GM18526 (cell line): ENCODE results near the gene LCLAT1.

Experiments
- POLR2A ChIP-seq: IDR thresholded peaks from 3 replicates; pipeline ENCODE4 v1.6.1; 2011; ENCODE audit not compliant: insufficient read length; ENCODE audit errors: extremely low read depth

LCLAT1 gene

GRCh38 chr2:30621836-30622235, 174.8 kb downstream of the LCLAT1 start:
- TF ChIP-seq POLR2A = no peak

DNA sequence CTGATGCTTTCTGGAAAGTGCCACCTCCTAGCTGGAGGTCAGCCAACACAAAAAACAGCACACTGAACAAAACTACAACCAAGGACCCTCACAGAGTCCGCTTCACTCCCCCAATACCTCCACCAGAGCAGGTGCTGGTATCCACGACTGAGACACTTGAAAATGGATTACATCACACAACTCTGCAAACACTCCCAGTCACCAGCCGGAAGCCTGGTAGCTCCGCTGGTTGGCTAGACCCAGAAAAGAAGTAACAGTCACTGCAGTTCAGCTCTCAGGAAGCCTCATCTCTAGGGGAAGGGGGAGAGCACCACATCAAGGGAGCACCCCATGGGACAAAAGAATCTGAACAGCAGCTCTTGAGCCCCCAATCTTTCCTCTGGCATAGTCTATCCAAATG, 175.4 kb downstream of the LCLAT1 start:
- no peak for TF ChIP-seq POLR2A

- TF ChIP-seq POLR2A = no peak
Measured at GRCh38 chr2:30625276-30625675, 178.2 kb downstream of the LCLAT1 start.

DNA sequence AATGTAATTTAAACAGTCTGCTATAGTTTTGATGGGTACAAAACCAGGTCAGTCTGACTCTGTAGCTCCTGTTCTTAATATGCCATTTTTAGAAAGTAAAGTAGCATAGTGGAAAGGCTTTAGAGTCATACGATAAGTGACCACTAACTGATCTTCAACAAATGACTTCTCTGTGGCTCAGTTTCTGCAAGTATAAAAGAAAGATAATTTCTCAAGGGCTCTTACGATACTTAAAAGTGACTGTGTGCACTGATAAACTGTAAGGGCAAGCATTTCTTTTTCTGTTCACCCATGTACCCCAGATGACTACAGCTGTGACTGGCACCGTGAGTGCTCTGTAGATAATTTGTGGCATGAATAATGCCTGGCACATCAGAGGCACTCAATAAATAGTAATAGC, 178.7 kb downstream of the LCLAT1 start:
- no peak for TF ChIP-seq POLR2A

DNA sequence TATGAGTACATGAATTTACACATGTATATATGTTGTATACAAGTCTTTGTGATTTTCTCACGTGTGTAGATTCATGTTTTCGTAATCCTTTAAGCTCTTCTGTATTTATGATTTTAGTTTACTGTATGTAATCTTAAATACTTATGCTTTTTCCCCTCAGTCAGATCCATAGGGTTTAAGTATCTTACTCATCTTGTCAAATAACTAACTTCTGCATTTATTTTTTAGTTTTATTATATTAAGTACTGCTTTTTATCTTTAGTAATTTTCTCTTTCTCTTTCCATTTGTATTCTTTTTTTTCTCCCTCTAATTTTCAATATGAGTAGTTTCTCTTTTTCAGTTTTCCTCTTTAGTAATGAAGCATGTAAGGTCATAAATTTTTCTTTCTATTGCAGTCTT, 179.4 kb downstream of the LCLAT1 start:
- no peak for TF ChIP-seq POLR2A

DNA sequence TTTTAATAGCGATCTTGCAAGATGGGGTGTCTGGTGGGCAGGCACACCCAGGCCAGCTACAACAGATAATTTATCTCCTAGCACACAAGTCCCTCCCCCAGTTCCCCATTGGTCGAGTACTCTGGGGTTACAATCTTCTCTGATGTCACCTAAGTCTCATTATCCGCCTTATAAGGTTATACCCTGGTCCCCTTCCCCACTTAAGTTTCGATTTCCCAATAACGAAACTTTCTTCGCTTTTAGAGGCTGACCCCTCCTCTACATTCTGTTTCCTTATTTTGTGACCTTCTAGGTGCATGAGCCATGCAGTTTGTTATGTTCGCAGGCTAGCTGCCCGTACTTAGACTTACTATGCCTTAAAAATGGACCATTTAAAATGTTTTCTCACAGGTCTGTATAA, 180.1 kb downstream of the LCLAT1 start:
- TF ChIP-seq POLR2A = no peak

DNA sequence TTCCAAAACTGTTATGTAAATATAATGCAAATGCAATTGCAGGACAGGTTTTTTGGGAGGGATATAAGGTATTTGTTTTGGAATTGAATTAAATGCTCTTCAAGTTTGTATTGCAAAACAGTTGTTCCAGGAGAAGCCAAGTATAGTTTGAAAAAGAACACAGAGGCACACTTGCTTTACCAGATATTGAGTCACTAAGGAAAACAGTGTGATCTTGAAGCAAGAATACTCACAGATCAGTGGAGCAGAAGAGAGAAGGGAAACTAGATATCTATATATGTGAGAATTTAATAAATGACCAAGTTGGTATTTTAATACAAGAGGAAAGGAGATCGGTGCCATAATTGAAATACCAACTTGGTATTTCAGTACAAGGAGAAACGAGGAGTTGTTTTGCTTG, 181.3 kb downstream of the LCLAT1 start:
- no peak for TF ChIP-seq POLR2A

GRCh38 chr2:30629866-30630265, 182.8 kb downstream of the LCLAT1 start:
- no peak for TF ChIP-seq POLR2A

DNA sequence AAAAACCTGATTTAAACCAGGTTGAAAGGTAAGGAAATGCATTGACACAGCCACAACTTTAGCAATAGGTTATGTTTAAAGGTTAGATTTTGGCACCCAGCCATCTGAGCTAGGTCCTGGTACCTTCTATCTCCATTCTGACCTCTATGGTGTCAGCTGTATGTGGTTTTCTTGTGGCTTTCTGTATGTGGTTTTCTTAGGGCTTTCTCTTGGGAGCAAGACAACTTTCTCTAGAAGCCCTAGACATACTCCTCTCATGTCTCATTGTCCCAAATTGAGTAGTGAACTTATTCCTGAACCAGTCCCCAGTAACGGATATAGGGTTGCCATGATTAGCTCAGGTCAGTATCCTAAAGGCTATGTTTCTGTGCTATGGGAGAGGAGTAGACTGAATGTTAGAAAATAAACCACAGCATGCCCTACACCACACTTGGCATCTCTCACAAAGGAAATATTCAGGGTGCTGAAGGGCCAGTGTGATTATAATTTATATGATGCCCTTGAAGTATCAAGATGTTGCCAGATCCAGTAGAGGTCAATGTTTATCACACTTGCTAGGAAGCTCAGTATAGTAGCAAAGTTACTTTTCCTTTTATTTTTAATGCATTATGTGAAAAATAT, 184.1 kb downstream of the LCLAT1 start:
- no peak for TF ChIP-seq POLR2A

- TF ChIP-seq POLR2A = no peak
Measured at GRCh38 chr2:30633039-30633438, 186.0 kb downstream of the LCLAT1 start.

GRCh38 chr2:30636311-30636710, 189.3 kb downstream of the LCLAT1 start:
- no peak for TF ChIP-seq POLR2A

DNA sequence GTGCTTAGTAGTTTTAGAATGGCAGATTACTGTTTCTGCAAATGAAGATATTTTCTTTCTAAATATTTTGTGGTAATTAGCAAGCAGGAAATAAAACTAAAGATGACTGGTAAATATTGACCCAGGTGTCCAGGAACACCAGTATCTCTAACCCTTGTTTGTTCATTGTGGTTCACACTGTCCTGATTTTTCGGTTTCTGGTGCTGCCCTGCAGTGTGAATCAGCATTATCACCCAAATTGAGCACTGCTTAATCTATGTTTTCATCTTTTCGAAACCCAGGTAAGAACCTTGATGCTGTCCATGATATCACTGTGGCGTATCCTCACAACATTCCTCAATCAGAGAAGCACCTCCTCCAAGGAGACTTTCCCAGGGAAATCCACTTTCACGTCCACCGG, 192.8 kb downstream of the LCLAT1 start:
- TF ChIP-seq POLR2A = no peak

- no peak for TF ChIP-seq POLR2A
Measured at GRCh38 chr2:30641765-30642345, 194.8 kb downstream of the LCLAT1 start.

DNA sequence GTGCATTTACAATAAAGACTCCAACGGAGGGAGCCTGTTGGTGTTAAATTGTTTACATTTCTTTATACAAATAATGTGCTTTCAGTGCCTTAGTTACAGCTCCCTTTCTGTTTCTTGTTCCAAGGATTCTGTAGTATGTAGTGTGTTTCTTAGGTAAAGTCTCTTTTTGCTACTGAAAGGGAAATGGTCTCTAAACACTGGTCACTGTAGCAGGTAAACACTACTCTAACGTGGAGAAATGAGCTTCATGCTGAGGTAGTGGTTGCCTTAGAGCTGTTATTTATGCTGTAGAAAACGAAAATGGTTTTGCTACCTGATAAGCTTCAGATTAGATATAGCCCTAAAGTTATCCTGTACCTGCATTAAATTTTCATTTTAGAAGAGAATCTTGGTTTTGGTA, 196.6 kb downstream of the LCLAT1 start:
- TF ChIP-seq POLR2A = no peak

DNA sequence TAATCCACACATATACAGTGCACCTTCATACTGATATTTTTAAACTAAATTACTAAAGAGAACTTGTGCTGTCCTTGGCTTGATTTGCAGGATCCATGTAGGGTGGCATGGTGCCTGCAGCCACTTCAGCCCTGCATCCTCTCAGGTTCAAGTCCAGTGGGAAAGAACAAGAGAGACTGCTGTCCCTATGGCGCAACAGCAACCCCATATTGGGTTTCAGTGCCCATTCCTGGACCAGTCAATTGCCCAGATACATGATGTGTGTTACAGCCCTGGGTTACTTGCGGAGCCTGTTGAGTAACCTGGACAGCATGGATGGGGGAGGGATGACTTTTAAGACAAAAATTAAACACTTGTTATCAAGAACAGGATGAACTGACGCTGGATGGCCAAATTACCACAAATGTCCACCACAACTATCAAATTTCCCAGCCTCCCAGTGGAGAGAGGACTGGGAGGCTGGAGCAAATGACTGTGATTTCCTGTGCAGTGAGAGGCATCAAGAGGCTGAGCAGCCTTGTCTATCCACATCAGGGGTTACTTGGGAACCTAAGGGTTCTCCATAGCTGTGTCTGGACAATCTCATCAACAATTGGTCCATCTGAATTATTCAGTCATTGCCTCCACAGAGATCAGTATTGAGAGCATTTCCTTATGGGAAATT, 198.2 kb downstream of the LCLAT1 start:
- no peak for TF ChIP-seq POLR2A

- TF ChIP-seq POLR2A = no peak
Measured at GRCh38 chr2:30645745-30646119, 198.7 kb downstream of the LCLAT1 start.

DNA sequence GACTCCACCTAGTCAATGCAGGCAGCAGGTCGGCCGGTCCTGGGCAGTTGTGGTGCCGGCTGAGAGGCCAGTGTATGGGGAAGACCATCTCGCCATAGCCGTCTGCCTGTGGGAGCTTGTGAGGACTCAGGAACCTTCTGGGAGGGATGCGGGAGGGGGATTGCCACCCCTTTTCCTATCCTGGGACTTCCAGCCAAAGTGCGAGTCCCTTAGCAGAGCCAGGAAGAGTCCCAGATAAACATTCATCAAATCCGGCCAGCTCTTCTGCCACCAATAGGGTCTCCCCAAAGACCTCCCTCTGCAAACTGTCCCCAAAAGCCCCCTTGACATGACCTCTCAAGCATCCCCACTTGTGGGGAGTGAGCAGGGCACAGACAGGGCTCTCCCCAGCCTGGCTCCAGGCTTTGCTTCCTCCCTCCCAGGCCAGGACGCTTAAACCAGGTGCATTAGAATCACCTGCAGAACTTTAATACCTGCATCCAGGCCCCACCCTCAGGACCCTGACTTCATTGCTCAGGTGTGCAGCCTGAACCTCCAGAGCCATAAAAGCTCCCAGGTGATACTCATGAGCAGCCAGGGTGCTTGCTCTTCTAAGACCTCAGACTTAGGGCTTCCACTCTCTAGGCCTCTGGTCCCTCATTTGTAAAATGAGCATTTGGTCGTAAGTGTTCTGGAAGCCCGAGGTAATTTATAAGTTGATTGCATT, 200.9 kb downstream of the LCLAT1 start:
- no peak for TF ChIP-seq POLR2A

- no peak for TF ChIP-seq POLR2A
Measured at GRCh38 chr2:30649278-30649677, 202.2 kb downstream of the LCLAT1 start.
